Heart left ventricle (tissue), 16 donors: ENCODE data around the gene SYNDIG1. TPM values are rescaled to one million over a fixed set of nuclear protein-coding genes. Genes with fewer than 3 reads are reported as not detected.

Experiments used
- ATAC-seq, 4 donors: fragments of 200-7000 bp; cut with Tn5 transposase; one replicate each; pipeline ENCODE4 v1.9.1; 2020 to 2022; ENCODE audit warnings: moderate library complexity in 4 of 4, mild to moderate bottlenecking in 3 of 4, moderate number of reproducible peaks in 1 of 4
- DNase-seq, 5 donors: peaks; one replicate each; pipeline ENCODE4 v3.0.0-alpha.2; 2020
- H3K27ac ChIP-seq, 12 donors: fragments of 200-600 bp; sonication (generic) in 4 of 12; one replicate each; pipeline versions ENCODE4 v1.5.0 to v1.8.0; 2016 to 2022; ENCODE audit warnings: mild to moderate bottlenecking in 2 of 12
- H3K27me3 ChIP-seq, 9 donors: fragments of 200-600 bp; sonication (generic) in 2 of 9; one replicate each; pipeline versions ENCODE4 v1.5.1 to v1.8.0; 2016 to 2022; ENCODE audit warnings: mild to moderate bottlenecking in 3 of 9
- H3K36me3 ChIP-seq, 9 donors: fragments of 200-600 bp; sonication (generic) in 2 of 9; one replicate each; pipeline versions ENCODE4 v1.5.0 to v1.8.0; 2018 to 2022; ENCODE audit warnings: mild to moderate bottlenecking in 2 of 9
- H3K4me1 ChIP-seq, 12 donors: fragments of 200-600 bp; sonication (generic) in 4 of 12; one replicate each; pipeline versions ENCODE4 v1.5.0 to v1.8.0; 2016 to 2022; ENCODE audit warnings: mild to moderate bottlenecking in 3 of 12
- H3K4me3 ChIP-seq, 12 donors: fragments of 200-600 bp; sonication (generic) in 4 of 12; one replicate each; pipeline versions ENCODE4 v1.5.0 to v1.8.0; 2017 to 2022; ENCODE audit warnings: mild to moderate bottlenecking in 9 of 12, moderate library complexity in 4 of 12
- H3K9me3 ChIP-seq, 12 donors: fragments of 200-600 bp; sonication (generic) in 4 of 12; one replicate each; pipeline versions ENCODE4 v1.5.0 to v1.8.0; 2016 to 2022; ENCODE audit warnings: mild to moderate bottlenecking in 1 of 12
- POLR2A ChIP-seq, 2 donors: fragments of 450-650 bp; IDR thresholded peaks; one replicate each; pipeline ENCODE4 v1.6.1; 2017; ENCODE audit warnings: antibody characterized with exemption in 2 of 2, mild to moderate bottlenecking in 2 of 2, moderate library complexity in 2 of 2
- WGBS, 4 donors: extraction: QIAGEN DNeasy Blood & Tissue Kit in 2 of 4; methylation state at CpG; one replicate each; pipeline versions ENCODE4 v1.1.5 to v1.1.7; 2013 to 2018; 5-methylcytosine and 5-hydroxymethylcytosine counted together
- intact Hi-C, 10 donors: fragments of 100-400 bp; cut with DNase I; formaldehyde crosslinking; loops; one replicate each; pipeline versions ENCODE4 v1.11.1 to v1.14.2; 2022
- polyA plus RNA-seq, 2 donors: library from polyadenylated mRNA; stranded (reverse); fragments of 200-250 nt; gene quantifications; one replicate each; pipeline ENCODE4 v1.2.3, GENCODE V29; 2013
- total RNA-seq, 9 donors: library from RNA; depleted of rRNA in 2 of 9; stranded (reverse); fragments of >200 nt in 2 of 9; fragmentation: NEBNext Ultra II Directional in 3 of 9; extraction: Animal tissue kit (Norgen Biotek cat#: 25700) in 3 of 9; gene quantifications; one replicate each; pipeline versions ENCODE4 v1.1.0 to v1.2.4, GENCODE V29; 2016 to 2023
- TF ChIP-seq, protein P1 (sequence below), 12 donors: fragments of 200-600 bp; sonication (generic) in 4 of 12; IDR thresholded peaks; one replicate each; pipeline versions ENCODE4 v1.5.0 to v1.8.0; 2018 to 2022; ENCODE audit warnings: antibody characterized with exemption in 12 of 12, mild to moderate bottlenecking in 5 of 12
- donor health status: ischemic (EF 13 %, LVEDD 7.1; RV severe dilation, severe dysfunction).
- donor health status: healthy with polysubstance abuse.
- donor health status: DM: no; HTN: yes; CAD: no.
- donor health status: DM: no; HTN: no; CAD: no.
- donor health status: ischemic (EF 25% LVEDD 6.9; RV normal size, moderate dysfunction).
- donor health status: ischemic (EF 25% LVEDD 5.7; RV mildly dilated, moderate dysfunction).
- donor health status: healthy.
- donor health status: DM: yes; HTN: yes; CAD: no.
- donor health status: ischemic (EF 35%, LVEDD 5.7; RV mildly dilated, moderate dysfunction).
- donor health status: nonischemic (EF 11% LVEDD 7.7; RV severe dilation, severe dysfunction).
- donor health status: DM: yes; HTN: yes; CAD: no.
- donor health status: PGD.
- donor health status: ischemic (EF 29% LVEDD 5.4; RV normal size, mild dysfunction).
- donor health status: nonischemic (EF 23%, LVEDD 6.1; RV moderate dilation, normal function).

SYNDIG1 gene
- total and polyA plus RNA-seq, 11 donors, result 8.4 to 41.8 (median 23.0) TPM

DNA sequence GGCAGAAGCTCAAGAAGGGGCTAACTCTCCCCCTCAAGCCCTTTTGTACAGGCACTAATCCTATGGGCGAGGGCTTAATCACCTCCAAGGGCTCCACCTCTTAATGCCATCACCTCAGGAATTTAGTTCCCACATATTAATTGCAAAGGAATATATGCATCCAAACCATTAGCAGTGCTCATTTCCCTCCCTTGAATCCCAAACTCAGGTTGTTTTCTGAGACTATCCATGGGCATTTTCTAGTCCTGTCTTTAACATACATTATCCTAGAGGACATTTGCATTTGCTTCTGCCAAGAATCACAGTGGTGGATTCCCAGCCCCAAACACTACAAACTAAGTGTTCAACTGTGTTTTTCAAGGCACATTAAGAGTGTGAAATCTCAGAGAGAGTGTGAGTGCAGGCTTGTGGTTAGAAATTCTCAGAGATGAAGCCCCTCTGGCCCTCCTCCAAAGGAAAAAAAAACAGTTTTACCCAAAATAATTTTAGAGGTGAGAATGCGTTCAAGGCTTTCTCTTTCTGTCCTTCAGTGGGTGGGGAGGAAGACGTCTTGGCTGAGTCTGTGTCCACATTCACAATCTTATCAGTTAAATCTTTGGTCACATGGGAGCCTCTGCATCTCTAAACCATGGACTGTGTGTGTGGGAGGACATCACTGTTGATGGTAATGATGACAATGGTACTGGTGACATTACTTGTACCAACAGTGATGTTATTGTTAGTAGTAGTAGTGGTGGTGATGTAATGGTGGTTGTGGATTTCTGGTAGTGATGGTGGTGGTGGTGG, 59.3 kb downstream of the SYNDIG1 start:
- Histone ChIP-seq H3K4me3 (no peak overlapping the region), H3K9me3 (no peaks in the 10 kb centered on the region), H3K4me1 (peaks cover 0 to 5% (median 0%) of the 10 kb centered on the region in 12 donors), H3K27me3 (no peaks in the 10 kb centered on the region), H3K27ac (no peak overlapping the region), H3K36me3 (no peaks in the 10 kb centered on the region)
- intact Hi-C loops, result no loop called here
- DNase-seq, result no peak
- TF ChIP-seq, protein P1, sequence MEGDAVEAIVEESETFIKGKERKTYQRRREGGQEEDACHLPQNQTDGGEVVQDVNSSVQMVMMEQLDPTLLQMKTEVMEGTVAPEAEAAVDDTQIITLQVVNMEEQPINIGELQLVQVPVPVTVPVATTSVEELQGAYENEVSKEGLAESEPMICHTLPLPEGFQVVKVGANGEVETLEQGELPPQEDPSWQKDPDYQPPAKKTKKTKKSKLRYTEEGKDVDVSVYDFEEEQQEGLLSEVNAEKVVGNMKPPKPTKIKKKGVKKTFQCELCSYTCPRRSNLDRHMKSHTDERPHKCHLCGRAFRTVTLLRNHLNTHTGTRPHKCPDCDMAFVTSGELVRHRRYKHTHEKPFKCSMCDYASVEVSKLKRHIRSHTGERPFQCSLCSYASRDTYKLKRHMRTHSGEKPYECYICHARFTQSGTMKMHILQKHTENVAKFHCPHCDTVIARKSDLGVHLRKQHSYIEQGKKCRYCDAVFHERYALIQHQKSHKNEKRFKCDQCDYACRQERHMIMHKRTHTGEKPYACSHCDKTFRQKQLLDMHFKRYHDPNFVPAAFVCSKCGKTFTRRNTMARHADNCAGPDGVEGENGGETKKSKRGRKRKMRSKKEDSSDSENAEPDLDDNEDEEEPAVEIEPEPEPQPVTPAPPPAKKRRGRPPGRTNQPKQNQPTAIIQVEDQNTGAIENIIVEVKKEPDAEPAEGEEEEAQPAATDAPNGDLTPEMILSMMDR (IDR thresholded peaks at IDR 0.05), result no peak
- TF ChIP-seq POLR2A (IDR thresholded peaks at IDR 0.05), result no peak
- no peak for ATAC-seq
- 61 to 72% (median 65%) methylated on average over 3 of the region's 3 CpGs for WGBS, 4 donors

DNA sequence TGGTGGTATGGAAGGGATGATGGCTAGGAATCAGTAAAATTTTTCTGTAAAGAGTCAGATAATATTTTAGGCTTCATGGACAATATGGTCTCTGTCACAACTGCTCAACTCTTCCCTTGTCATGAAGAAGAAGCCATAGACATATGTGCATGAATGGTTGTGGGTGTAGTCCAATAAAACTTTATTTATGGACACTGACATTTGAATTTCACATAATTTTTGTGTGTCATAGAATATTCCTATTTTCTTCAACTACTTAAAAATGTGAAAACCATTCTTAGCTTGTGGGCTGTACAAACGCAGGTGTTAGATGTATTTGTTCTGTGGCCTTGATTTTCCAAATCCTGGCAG, 59.9 kb downstream of the SYNDIG1 start:
- no peak overlapping the region for H3K27ac ChIP-seq
- WGBS, 4 donors, result 86 to 93% (median 92%) methylated on average over 1 of the region's 1 CpG
- H3K27me3 ChIP-seq, result no peaks in the 10 kb centered on the region
- H3K4me3 ChIP-seq, result no peak overlapping the region
- TF ChIP-seq, protein P1 (IDR thresholded peaks at IDR 0.05), result no peak
- no peak for TF ChIP-seq POLR2A (IDR thresholded peaks at IDR 0.05)
- ATAC-seq, result no peak
- H3K36me3 ChIP-seq, result no peaks in the 10 kb centered on the region
- intact Hi-C loops, result no loop called here
- peaks cover 0 to 5% (median 0%) of the 10 kb centered on the region in 12 donors for H3K4me1 ChIP-seq
- DNase-seq, result no peak
- no peaks in the 10 kb centered on the region for H3K9me3 ChIP-seq

GRCh38 chr20:24530131-24530680, 60.8 kb downstream of the SYNDIG1 start:
- Histone ChIP-seq H3K27ac (no peak overlapping the region), H3K4me1 (peaks cover 0 to 5% (median 0%) of the 10 kb centered on the region in 12 donors), H3K36me3 (no peaks in the 10 kb centered on the region), H3K9me3 (no peaks in the 10 kb centered on the region), H3K27me3 (no peaks in the 10 kb centered on the region), H3K4me3 (no peak overlapping the region)
- intact Hi-C loops, result no loop called here
- no peak for ATAC-seq
- 80 to 90% (median 85%) methylated on average over 2 of the region's 2 CpGs for WGBS, 4 donors
- no peak for DNase-seq
- TF ChIP-seq POLR2A (IDR thresholded peaks at IDR 0.05), result no peak
- TF ChIP-seq, protein P1 (IDR thresholded peaks at IDR 0.05), result no peak

DNA sequence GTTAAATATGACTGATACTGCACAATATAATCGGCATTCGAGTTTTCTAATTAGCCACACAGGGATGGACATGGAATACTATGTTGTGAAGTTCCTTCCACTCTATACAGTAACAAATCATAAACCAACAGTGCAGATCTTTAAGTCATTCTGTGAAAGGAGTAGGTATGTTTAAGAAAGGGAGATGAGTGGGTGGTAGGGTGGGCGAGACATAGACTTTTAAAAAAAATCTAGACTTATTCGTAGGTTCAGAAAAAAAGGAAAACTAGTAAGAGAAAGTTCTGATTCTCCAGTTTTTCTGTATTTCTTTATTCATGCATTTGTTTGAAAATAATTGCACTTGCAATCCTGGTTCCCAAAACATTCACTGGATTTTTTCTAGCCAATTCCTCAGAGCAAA, 61.8 kb downstream of the SYNDIG1 start:
- ATAC-seq (no peak), DNase-seq (no peak)
- 83 to 93% (median 87%) methylated on average over 4 of the region's 4 CpGs for WGBS, 4 donors
- no peak overlapping the region for H3K4me3 ChIP-seq
- no peaks in the 10 kb centered on the region for H3K27me3 ChIP-seq
- TF ChIP-seq, protein P1 (IDR thresholded peaks at IDR 0.05), result no peak
- TF ChIP-seq POLR2A (IDR thresholded peaks at IDR 0.05), result no peak
- intact Hi-C loops, result no loop called here
- peaks cover 0 to 5% (median 0%) of the 10 kb centered on the region in 12 donors for H3K4me1 ChIP-seq
- no peaks in the 10 kb centered on the region for H3K36me3 ChIP-seq
- H3K9me3 ChIP-seq, result no peaks in the 10 kb centered on the region
- H3K27ac ChIP-seq, result no peak overlapping the region
